Astrocyte of the cerebellum (primary cell): ENCODE results near the gene PTTG1.
A peak's percentile ranks its signal among the peaks of the same experiment; 100 is the strongest.

Experiments used
- DNase-seq: peaks from one replicate; pipeline ENCODE4 v3.0.0-alpha.2; 2011; ENCODE audit warnings: low read depth
- H3K4me3 ChIP-seq: 2 replicates; pipeline ENCODE4 v1.5.1; 2011; ENCODE audit warnings: mild to moderate bottlenecking, low read depth, low read length, moderate library complexity
- CTCF ChIP-seq: IDR thresholded peaks from 2 replicates; pipeline ENCODE4 v1.5.1; 2012; ENCODE audit warnings: low read length, low read depth, moderate library complexity, mild to moderate bottlenecking; ENCODE audit errors: missing control alignments
- in situ Hi-C: cut with HindIII; loops from 2 replicates; pipeline ENCODE4 v1.10.0; 2017; ENCODE audit warnings: low sequenced_read_pairs

Gene PTTG1

GRCh38 chr5:160379511-160379910 lies 42.1 kb upstream of the PTTG1 start:
- in situ Hi-C loops = no loop called here
- no peak for DNase-seq
- H3K4me3 ChIP-seq = no peak overlapping the region
- TF ChIP-seq CTCF = no peak

- in situ Hi-C loops = no loop called here
- no peak for TF ChIP-seq CTCF
- DNase-seq = no peak
- no peak overlapping the region for H3K4me3 ChIP-seq
Observed at GRCh38 chr5:160380041-160380440, 41.6 kb upstream of the PTTG1 start.

GRCh38 chr5:160382346-160382745 lies 39.3 kb upstream of the PTTG1 start:
- no peak for TF ChIP-seq CTCF
- DNase-seq = no peak
- in situ Hi-C loops = no loop called here
- no peak overlapping the region for H3K4me3 ChIP-seq

GRCh38 chr5:160384681-160385080 lies 37.0 kb upstream of the PTTG1 start:
- no peak overlapping the region for H3K4me3 ChIP-seq
- no peak for DNase-seq
- TF ChIP-seq CTCF = no peak
- in situ Hi-C loops = no loop called here

DNA sequence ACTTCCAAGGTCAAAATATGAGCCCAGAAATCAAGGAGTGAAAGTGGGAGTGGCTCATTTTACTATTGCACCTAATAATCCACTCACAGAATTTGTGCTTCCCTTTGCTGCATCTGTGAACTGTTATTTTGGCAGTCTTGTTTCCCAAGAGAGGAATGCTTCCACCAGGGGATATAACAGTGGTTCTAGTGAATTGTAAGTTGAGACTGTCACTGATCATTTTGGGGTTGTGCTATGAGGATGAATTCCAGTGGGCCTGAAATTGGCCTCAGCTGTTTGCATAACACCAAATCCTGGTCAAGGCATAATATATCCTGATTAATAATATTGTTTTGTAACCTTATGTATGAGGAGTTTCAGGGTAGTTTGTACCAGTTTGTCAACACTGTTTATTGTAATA lies 36.2 kb upstream of the PTTG1 start:
- DNase-seq = no peak
- no peak for TF ChIP-seq CTCF
- no peak overlapping the region for H3K4me3 ChIP-seq
- in situ Hi-C loops = no loop called here

DNA sequence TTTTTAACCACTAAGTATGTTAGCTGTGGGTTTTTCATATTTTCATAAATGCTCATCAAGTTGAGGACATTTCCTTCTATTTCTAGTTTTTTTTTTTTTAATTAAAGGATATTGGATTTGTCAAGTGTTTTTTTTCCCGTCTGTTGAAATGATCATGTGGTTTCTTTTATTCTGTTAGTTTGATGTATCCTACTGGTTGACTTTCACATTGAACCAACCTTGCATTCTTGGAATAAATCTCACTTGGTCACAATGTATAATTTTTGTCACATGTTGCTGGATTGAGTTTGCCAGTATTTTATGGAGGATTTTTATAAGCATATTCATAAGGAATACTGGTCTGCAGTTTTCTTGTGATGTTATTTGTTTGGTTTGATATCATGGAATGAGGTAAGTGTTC lies 34.2 kb upstream of the PTTG1 start:
- no peak overlapping the region for H3K4me3 ChIP-seq
- no peak for DNase-seq
- in situ Hi-C loops = no loop called here
- no peak for TF ChIP-seq CTCF

GRCh38 chr5:160390787-160391696 lies 30.6 kb upstream of the PTTG1 start:
- no peak for DNase-seq

More at GRCh38 chr5:160390787-160391696, 30.6 kb upstream of the PTTG1 start:
- TF ChIP-seq CTCF = peak; percentile 25
- in situ Hi-C loops = no loop called here
- H3K4me3 ChIP-seq = no peak overlapping the region
